ENCODE measurements around the gene RFESD.

RFESD gene

GRCh38 chr5:95610546-95610945 is 36.0 kb upstream of the RFESD start:
- no peak overlapping the region for H3K4me3 ChIP-seq (ENCODE audit: low read depth, low read length)
- TF ChIP-seq CTCF (IDR thresholded peaks at IDR 0.05; ENCODE audit: insufficient read depth, low read depth, low read length, missing control alignments) = no peak
- no peak for DNase-seq (ENCODE audit: low read depth)

GRCh38 chr5:95611396-95611795 is 35.2 kb upstream of the RFESD start:
- H3K4me3 ChIP-seq (ENCODE audit: low read depth, low read length) = no peak overlapping the region
- DNase-seq (ENCODE audit: low read depth) = no peak
- TF ChIP-seq CTCF (IDR thresholded peaks at IDR 0.05; ENCODE audit: insufficient read depth, low read depth, low read length, missing control alignments) = no peak

GRCh38 chr5:95613514-95613913 is 33.1 kb upstream of the RFESD start:
- no peak for TF ChIP-seq CTCF (IDR thresholded peaks at IDR 0.05; ENCODE audit: insufficient read depth, low read depth, low read length, missing control alignments)
- DNase-seq (ENCODE audit: low read depth) = no peak

GRCh38 chr5:95615164-95615467 is 31.5 kb upstream of the RFESD start:
- no peak for TF ChIP-seq CTCF (IDR thresholded peaks at IDR 0.05; ENCODE audit: insufficient read depth, low read depth, low read length, missing control alignments)
- no peak overlapping the region for H3K4me3 ChIP-seq (ENCODE audit: low read depth, low read length)
- peak; percentile 38 for DNase-seq (ENCODE audit: low read depth)

More at GRCh38 chr5:95613514-95613913, 33.1 kb upstream of the RFESD start:
- no peak overlapping the region for H3K4me3 ChIP-seq (ENCODE audit: low read depth, low read length)

GRCh38 chr5:95617057-95617456 is 29.5 kb upstream of the RFESD start:
- TF ChIP-seq CTCF (IDR thresholded peaks at IDR 0.05; ENCODE audit: insufficient read depth, low read depth, low read length, missing control alignments) = no peak
- H3K4me3 ChIP-seq (ENCODE audit: low read depth, low read length) = no peak overlapping the region
- peak; percentile 46 for DNase-seq (ENCODE audit: low read depth)

GRCh38 chr5:95619096-95619495 is 27.5 kb upstream of the RFESD start:
- H3K4me3 ChIP-seq (ENCODE audit: low read depth, low read length) = no peak overlapping the region
- no peak for TF ChIP-seq CTCF (IDR thresholded peaks at IDR 0.05; ENCODE audit: insufficient read depth, low read depth, low read length, missing control alignments)
- DNase-seq (ENCODE audit: low read depth) = no peak

GRCh38 chr5:95619514-95620029 is 27.0 kb upstream of the RFESD start:
- TF ChIP-seq CTCF (IDR thresholded peaks at IDR 0.05; ENCODE audit: insufficient read depth, low read depth, low read length, missing control alignments) = no peak
- no peak for DNase-seq (ENCODE audit: low read depth)
- H3K4me3 ChIP-seq (ENCODE audit: low read depth, low read length) = peak overlapping the region; percentile 76
